Measurements from ENCODE around the gene STARD5. TPM values are rescaled to one million over a fixed set of nuclear protein-coding genes. Genes with fewer than 3 reads are reported as not detected.

STARD5 gene
- total RNA-seq, 1 donor from 2014 or later: 28.0 TPM

GRCh38 chr15:81301815-81302399, 22.0 kb downstream of the STARD5 start:
- DNase-seq (ENCODE audit: extremely low spot score in 2 of 2): no peak
- intact Hi-C loops (cut with DNase I): no loop called here
- peaks cover 0 to 33% of the 10 kb centered on the region in 2 donors for H3K36me3 ChIP-seq
- H3K4me3 ChIP-seq: no peak overlapping the region
- H3K27ac ChIP-seq: no peak overlapping the region
- TF ChIP-seq CTCF (IDR thresholded peaks at IDR 0.05) (no peak), POLR2A (IDR thresholded peaks at IDR 0.05) (no peak), POLR2AphosphoS5 (IDR thresholded peaks at IDR 0.05; ENCODE audit: insufficient read depth in 1 of 2, low read depth in 1 of 2) (no peak)
- no peaks in the 10 kb centered on the region for H3K27me3 ChIP-seq
- H3K4me1 ChIP-seq: peaks cover 39% of the 10 kb centered on the region
- H3K9me3 ChIP-seq: no peaks in the 10 kb centered on the region

- DNase-seq (ENCODE audit: extremely low spot score in 2 of 2): no peak
- no peak overlapping the region for H3K4me3 ChIP-seq
- H3K27me3 ChIP-seq: no peaks in the 10 kb centered on the region
- H3K27ac ChIP-seq: no peak overlapping the region
- H3K9me3 ChIP-seq: no peaks in the 10 kb centered on the region
- no peak for TF ChIP-seq CTCF (IDR thresholded peaks at IDR 0.05)
- TF ChIP-seq POLR2A (IDR thresholded peaks at IDR 0.05): no peak
- no peak for TF ChIP-seq POLR2AphosphoS5 (IDR thresholded peaks at IDR 0.05; ENCODE audit: insufficient read depth in 1 of 2, low read depth in 1 of 2)
- peaks cover 44% of the 10 kb centered on the region for H3K4me1 ChIP-seq
- peaks cover 0 to 32% of the 10 kb centered on the region in 2 donors for H3K36me3 ChIP-seq
- intact Hi-C loops (cut with DNase I): no loop called here
These were observed 22.6 kb downstream of the STARD5 start for GRCh38 chr15:81301385-81301784.

- no peak for DNase-seq (ENCODE audit: extremely low spot score in 2 of 2)
- Histone ChIP-seq H3K36me3 (peaks cover 0 to 26% of the 10 kb centered on the region in 2 donors), H3K9me3 (no peaks in the 10 kb centered on the region), H3K27me3 (no peaks in the 10 kb centered on the region), H3K4me1 (peaks cover 53% of the 10 kb centered on the region), H3K4me3 (peak overlapping the region in 1 of 2 donors; percentile 17), H3K27ac (peak overlapping the region; percentile 28)
- TF ChIP-seq POLR2A (IDR thresholded peaks at IDR 0.05) (no peak), POLR2AphosphoS5 (IDR thresholded peaks at IDR 0.05; ENCODE audit: insufficient read depth in 1 of 2, low read depth in 1 of 2) (no peak), CTCF (IDR thresholded peaks at IDR 0.05) (no peak)
- intact Hi-C loops (cut with DNase I): no loop called here
These were observed 24.2 kb downstream of the STARD5 start for GRCh38 chr15:81299630-81300273.

GRCh38 chr15:81299156-81299555, 24.8 kb downstream of the STARD5 start:
- no peak for TF ChIP-seq CTCF (IDR thresholded peaks at IDR 0.05)
- TF ChIP-seq POLR2AphosphoS5 (IDR thresholded peaks at IDR 0.05; ENCODE audit: insufficient read depth in 1 of 2, low read depth in 1 of 2): no peak
- TF ChIP-seq POLR2A (IDR thresholded peaks at IDR 0.05): no peak
- H3K9me3 ChIP-seq: no peaks in the 10 kb centered on the region
- H3K4me1 ChIP-seq: peaks cover 53% of the 10 kb centered on the region
- H3K27ac ChIP-seq: no peak overlapping the region
- DNase-seq (ENCODE audit: extremely low spot score in 2 of 2): no peak
- peak overlapping the region in 1 of 2 donors; percentile 17 for H3K4me3 ChIP-seq
- peaks cover 0 to 26% of the 10 kb centered on the region in 2 donors for H3K36me3 ChIP-seq
- intact Hi-C loops (cut with DNase I): no loop called here
- H3K27me3 ChIP-seq: no peaks in the 10 kb centered on the region

GRCh38 chr15:81298611-81299010, 25.3 kb downstream of the STARD5 start:
- Histone ChIP-seq H3K36me3 (peaks cover 0 to 25% of the 10 kb centered on the region in 2 donors), H3K4me1 (peaks cover 53% of the 10 kb centered on the region), H3K9me3 (no peaks in the 10 kb centered on the region), H3K4me3 (peak overlapping the region in 1 of 2 donors; percentile 32), H3K27ac (peak overlapping the region; percentile 53), H3K27me3 (no peaks in the 10 kb centered on the region)
- TF ChIP-seq POLR2AphosphoS5 (IDR thresholded peaks at IDR 0.05; ENCODE audit: insufficient read depth in 1 of 2, low read depth in 1 of 2): no peak
- no peak for TF ChIP-seq POLR2A (IDR thresholded peaks at IDR 0.05)
- TF ChIP-seq CTCF (IDR thresholded peaks at IDR 0.05): no peak
- no peak for DNase-seq (ENCODE audit: extremely low spot score in 2 of 2)
- intact Hi-C loops (cut with DNase I): no loop called here
